HL-60 (cell line): ENCODE measurements around the gene SUPT3H.

Experiments used
- TF ChIP-seq, protein P1 (sequence below): IDR thresholded peaks from one replicate; pipeline ENCODE4 v1.5.1; 2011; ENCODE audit warnings: low read length, control low read depth, inconsistent platforms; ENCODE audit not compliant: insufficient read depth
- TF ChIP-seq, protein P2 (sequence below): IDR thresholded peaks from 2 replicates; pipeline ENCODE4 v1.6.1; 2012; ENCODE audit warnings: low read depth; ENCODE audit not compliant: insufficient replicate concordance

DNA sequence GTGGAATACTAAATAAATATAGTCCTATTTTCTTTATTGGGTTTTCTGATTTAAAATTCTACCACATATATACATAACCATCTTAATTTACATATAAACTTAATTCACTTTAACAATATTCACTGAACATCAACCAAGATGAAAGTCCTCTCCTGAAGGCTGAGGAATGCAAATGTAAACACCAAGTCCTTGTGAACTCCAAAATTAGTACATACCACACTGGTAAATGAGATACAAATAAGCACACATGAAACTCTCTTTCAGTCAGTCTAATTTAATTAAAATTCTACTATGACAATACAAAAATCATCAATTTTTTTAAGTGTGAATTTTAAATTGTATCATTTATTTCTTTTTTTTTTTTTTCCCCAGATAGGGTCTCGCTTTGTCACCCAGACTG lies 254.7 kb downstream of the SUPT3H start:
- TF ChIP-seq, protein P1, sequence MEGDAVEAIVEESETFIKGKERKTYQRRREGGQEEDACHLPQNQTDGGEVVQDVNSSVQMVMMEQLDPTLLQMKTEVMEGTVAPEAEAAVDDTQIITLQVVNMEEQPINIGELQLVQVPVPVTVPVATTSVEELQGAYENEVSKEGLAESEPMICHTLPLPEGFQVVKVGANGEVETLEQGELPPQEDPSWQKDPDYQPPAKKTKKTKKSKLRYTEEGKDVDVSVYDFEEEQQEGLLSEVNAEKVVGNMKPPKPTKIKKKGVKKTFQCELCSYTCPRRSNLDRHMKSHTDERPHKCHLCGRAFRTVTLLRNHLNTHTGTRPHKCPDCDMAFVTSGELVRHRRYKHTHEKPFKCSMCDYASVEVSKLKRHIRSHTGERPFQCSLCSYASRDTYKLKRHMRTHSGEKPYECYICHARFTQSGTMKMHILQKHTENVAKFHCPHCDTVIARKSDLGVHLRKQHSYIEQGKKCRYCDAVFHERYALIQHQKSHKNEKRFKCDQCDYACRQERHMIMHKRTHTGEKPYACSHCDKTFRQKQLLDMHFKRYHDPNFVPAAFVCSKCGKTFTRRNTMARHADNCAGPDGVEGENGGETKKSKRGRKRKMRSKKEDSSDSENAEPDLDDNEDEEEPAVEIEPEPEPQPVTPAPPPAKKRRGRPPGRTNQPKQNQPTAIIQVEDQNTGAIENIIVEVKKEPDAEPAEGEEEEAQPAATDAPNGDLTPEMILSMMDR, result no peak
- TF ChIP-seq, protein P2, sequence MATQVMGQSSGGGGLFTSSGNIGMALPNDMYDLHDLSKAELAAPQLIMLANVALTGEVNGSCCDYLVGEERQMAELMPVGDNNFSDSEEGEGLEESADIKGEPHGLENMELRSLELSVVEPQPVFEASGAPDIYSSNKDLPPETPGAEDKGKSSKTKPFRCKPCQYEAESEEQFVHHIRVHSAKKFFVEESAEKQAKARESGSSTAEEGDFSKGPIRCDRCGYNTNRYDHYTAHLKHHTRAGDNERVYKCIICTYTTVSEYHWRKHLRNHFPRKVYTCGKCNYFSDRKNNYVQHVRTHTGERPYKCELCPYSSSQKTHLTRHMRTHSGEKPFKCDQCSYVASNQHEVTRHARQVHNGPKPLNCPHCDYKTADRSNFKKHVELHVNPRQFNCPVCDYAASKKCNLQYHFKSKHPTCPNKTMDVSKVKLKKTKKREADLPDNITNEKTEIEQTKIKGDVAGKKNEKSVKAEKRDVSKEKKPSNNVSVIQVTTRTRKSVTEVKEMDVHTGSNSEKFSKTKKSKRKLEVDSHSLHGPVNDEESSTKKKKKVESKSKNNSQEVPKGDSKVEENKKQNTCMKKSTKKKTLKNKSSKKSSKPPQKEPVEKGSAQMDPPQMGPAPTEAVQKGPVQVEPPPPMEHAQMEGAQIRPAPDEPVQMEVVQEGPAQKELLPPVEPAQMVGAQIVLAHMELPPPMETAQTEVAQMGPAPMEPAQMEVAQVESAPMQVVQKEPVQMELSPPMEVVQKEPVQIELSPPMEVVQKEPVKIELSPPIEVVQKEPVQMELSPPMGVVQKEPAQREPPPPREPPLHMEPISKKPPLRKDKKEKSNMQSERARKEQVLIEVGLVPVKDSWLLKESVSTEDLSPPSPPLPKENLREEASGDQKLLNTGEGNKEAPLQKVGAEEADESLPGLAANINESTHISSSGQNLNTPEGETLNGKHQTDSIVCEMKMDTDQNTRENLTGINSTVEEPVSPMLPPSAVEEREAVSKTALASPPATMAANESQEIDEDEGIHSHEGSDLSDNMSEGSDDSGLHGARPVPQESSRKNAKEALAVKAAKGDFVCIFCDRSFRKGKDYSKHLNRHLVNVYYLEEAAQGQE, result no peak
